IMR-90 (cell line): Measurements from ENCODE around the gene PPP1R10. TPM values are rescaled to one million over a fixed set of nuclear protein-coding genes. Genes with fewer than 3 reads are reported as not detected.

Experiments used
- ATAC-seq: fragments of 200-7000 bp; cut with Tn5 transposase; 2 replicates; pipeline ENCODE4 v1.9.1; 2020; ENCODE audit warnings: low read depth, mild to moderate bottlenecking, moderate library complexity
- BruUV-seq: library from RNA; stranded (reverse); fragments of 400-500 nt; replicated peaks from 2 replicates; lab custom pipeline; 2021; lab: Mats Ljungman, UMichigan
- CTCF ChIA-PET: fragments of 300-600 bp; formaldehyde crosslinking; extraction: SDS; loops from one replicate; lab custom pipeline; 2021; ENCODE audit warnings: antibody characterized with exemption; lab: Yijun Ruan, JAX
- POLR2A ChIA-PET: fragments of 300-600 bp; sonication (Branson Sonifier 250); formaldehyde crosslinking; loops from one replicate; lab custom pipeline; 2022; ENCODE audit warnings: antibody characterized with exemption; ENCODE audit not compliant: unreplicated experiment; lab: Charles Lee
- DNase-seq: peaks from one replicate; pipeline ENCODE4 v3.0.0; 2013
- H2AFZ ChIP-seq: replicated peaks from 2 replicates; pipeline ENCODE3; 2013; ENCODE audit warnings: low read length, mild to moderate bottlenecking; ENCODE audit not compliant: poor library complexity
- H2AK5ac ChIP-seq: 2 replicates; pipeline ENCODE4 v1.6.1; 2013; ENCODE audit warnings: low read depth, low read length, inconsistent platforms
- H2AK9ac ChIP-seq: replicated peaks from 2 replicates; pipeline ENCODE3; 2013; ENCODE audit warnings: mild to moderate bottlenecking, low read depth, low read length, moderate library complexity; ENCODE audit not compliant: poor library complexity
- H2BK120ac ChIP-seq: 2 replicates; pipeline ENCODE4 v1.6.1; 2013; ENCODE audit warnings: low read depth, low read length, inconsistent platforms
- H2BK15ac ChIP-seq: 3 replicates; pipeline ENCODE4 v1.6.1; 2013; ENCODE audit warnings: low read depth, low read length, inconsistent platforms
- H2BK20ac ChIP-seq: 2 replicates; pipeline ENCODE4 v1.6.1; 2013; ENCODE audit warnings: low read depth, mild to moderate bottlenecking, inconsistent platforms, low read length, moderate library complexity
- H2BK5ac ChIP-seq: 2 replicates; pipeline ENCODE4 v1.6.1; 2013; ENCODE audit warnings: mild to moderate bottlenecking, low read depth, low read length, inconsistent platforms; ENCODE audit not compliant: poor library complexity, severe bottlenecking
- H3K14ac ChIP-seq: replicated peaks from 2 replicates; pipeline ENCODE4 v1.6.1; 2013; ENCODE audit warnings: low read depth, low read length, inconsistent platforms
- H3K18ac ChIP-seq: 2 replicates; pipeline ENCODE4 v1.6.1; 2013; ENCODE audit warnings: low read depth, low read length, control low read depth
- H3K23ac ChIP-seq: 2 replicates; pipeline ENCODE4 v1.6.1; 2013; ENCODE audit warnings: low read depth, low read length, inconsistent platforms
- H3K27ac ChIP-seq: 2 replicates; pipeline ENCODE4 v1.5.1; 2013; ENCODE audit warnings: mild to moderate bottlenecking, control low read depth, low read length; ENCODE audit not compliant: insufficient read depth
- H3K27me3 ChIP-seq: 2 replicates; pipeline ENCODE4 v1.6.1; 2013; ENCODE audit warnings: low read length; ENCODE audit not compliant: control insufficient read depth, insufficient read depth
- H3K36me3 ChIP-seq: 2 replicates; pipeline ENCODE4 v1.6.1; 2013; ENCODE audit warnings: low read length, mixed read lengths; ENCODE audit not compliant: control insufficient read depth, insufficient read depth
- H3K4ac ChIP-seq: 2 replicates; pipeline ENCODE4 v1.6.1; 2013; ENCODE audit warnings: low read depth, low read length, inconsistent platforms
- H3K4me1 ChIP-seq: 2 replicates; pipeline ENCODE4 v1.6.1; 2013; ENCODE audit warnings: low read length, mixed read lengths; ENCODE audit not compliant: control insufficient read depth, insufficient read depth
- H3K4me2 ChIP-seq: 2 replicates; pipeline ENCODE4 v1.6.1; 2013; ENCODE audit warnings: low read depth, mild to moderate bottlenecking, control low read depth, low read length, moderate library complexity
- H3K4me3 ChIP-seq: 2 replicates; pipeline ENCODE4 v1.5.1; 2013; ENCODE audit warnings: low read depth, mild to moderate bottlenecking, control low read depth, low read length, moderate library complexity; ENCODE audit not compliant: insufficient read depth
- H3K56ac ChIP-seq: 2 replicates; pipeline ENCODE4 v1.6.1; 2013; ENCODE audit warnings: low read length, inconsistent platforms; ENCODE audit not compliant: insufficient read depth; ENCODE audit errors: extremely low read depth
- H3K79me1 ChIP-seq, 2 experiments: 2 replicates each; pipeline ENCODE4 v1.6.1; 2013; ENCODE audit warnings: low read length in 2 of 2, inconsistent platforms in 1 of 2, low read depth in 1 of 2
- H3K9ac ChIP-seq: 2 replicates; pipeline ENCODE4 v1.6.1; 2013; ENCODE audit warnings: low read depth, low read length, control low read depth
- H3K9me1 ChIP-seq: 2 replicates; pipeline ENCODE4 v1.6.1; 2013; ENCODE audit warnings: low read length, inconsistent platforms; ENCODE audit not compliant: insufficient read depth
- H3K9me3 ChIP-seq: 2 replicates; pipeline ENCODE4 v1.6.1; 2013; ENCODE audit warnings: low read length; ENCODE audit not compliant: control insufficient read depth, insufficient read depth
- H4K20me1 ChIP-seq: 2 replicates; pipeline ENCODE4 v1.6.1; 2013; ENCODE audit warnings: low read length, inconsistent platforms; ENCODE audit not compliant: insufficient read depth
- H4K5ac ChIP-seq: 2 replicates; pipeline ENCODE4 v1.6.1; 2013; ENCODE audit warnings: mild to moderate bottlenecking, low read depth, low read length, control low read depth
- H4K8ac ChIP-seq, 2 experiments: 2 replicates each; pipeline ENCODE4 v1.6.1; 2013; ENCODE audit warnings: low read depth in 2 of 2, low read length in 2 of 2, control low read depth in 1 of 2, inconsistent platforms in 1 of 2
- H4K91ac ChIP-seq: 2 replicates; pipeline ENCODE4 v1.6.1; 2013; ENCODE audit warnings: low read depth, low read length, inconsistent platforms; ENCODE audit not compliant: insufficient read depth
- BHLHE40 ChIP-seq: fragments of 150-350 bp; IDR thresholded peaks from 2 replicates; pipeline ENCODE4 v1.6.1; 2016; ENCODE audit warnings: mild to moderate bottlenecking, low read depth, low read length
- CHD1 ChIP-seq: IDR thresholded peaks from 2 replicates; pipeline ENCODE4 v1.6.1; 2012; ENCODE audit warnings: low read depth, low read length, improper control_type of control experiment
- ELK1 ChIP-seq: fragments of 150-350 bp; IDR thresholded peaks from 2 replicates; pipeline ENCODE4 v1.6.1; 2016; ENCODE audit warnings: low read depth, mild to moderate bottlenecking, low read length, moderate library complexity, borderline replicate concordance
- FOS ChIP-seq: fragments of 150-350 bp; IDR thresholded peaks from 2 replicates; pipeline ENCODE4 v1.6.1; 2016; ENCODE audit warnings: low read depth, low read length
- RCOR1 ChIP-seq: IDR thresholded peaks from 2 replicates; pipeline ENCODE4 v1.6.1; 2012; ENCODE audit warnings: mild to moderate bottlenecking, low read length, improper control_type of control experiment; ENCODE audit not compliant: insufficient replicate concordance
- WGBS, 2 experiments: methylation state at CpG; one replicate each; pipeline versions ENCODE4 v1.1.5 to v1.1.7; 2013; ENCODE audit warnings: missing lambda C conversion rate in 2 of 2; ENCODE audit not compliant: insufficient read length in 1 of 2; ENCODE audit errors: extremely low coverage in 2 of 2; 5-methylcytosine and 5-hydroxymethylcytosine counted together
- dilution Hi-C: fragments of 300-500 bp; cut with HindIII; formaldehyde crosslinking; loops from one replicate; pipeline ENCODE4 v1.14.3; 2018; ENCODE audit warnings: low sequenced_read_pairs; ENCODE audit not compliant: unreplicated experiment
- in situ Hi-C: fragments of 300-500 bp; cut with MboI; formaldehyde crosslinking; loops from 3 replicates; pipeline ENCODE4 v1.14.3; 2019; ENCODE audit warnings: low sequenced_read_pairs, inconsistent platforms, mixed read lengths
- intact Hi-C: fragments of 100-400 bp; cut with micrococcal nuclease; formaldehyde crosslinking; loops from 2 replicates; pipeline ENCODE4 v1.10.0; 2022
- polyA plus RNA-seq, 3 experiments: library from polyadenylated mRNA; depleted of rRNA; stranded (reverse); fragments of >200 nt; gene quantifications; 2 replicates each; pipeline ENCODE4 v1.2.3, GENCODE V29; 2012; ENCODE audit warnings: low replicate concordance in 1 of 3
- total RNA-seq: library from RNA; depleted of rRNA; stranded (reverse); fragments of >200 nt; gene quantifications from 2 replicates; pipeline ENCODE4 v1.2.3, GENCODE V29; 2012

The PPP1R10 gene
- total and polyA plus RNA-seq, 2 of the 4 experiments (the other 2 are of a cell fraction), result 18.8 to 21.2 TPM

- BruUV-seq, result no TSS peak
- H3K36me3 ChIP-seq, result peaks cover 16% of the 10 kb centered on the region
- H3K14ac ChIP-seq, result no peak overlapping the region
- no peak overlapping the region for H3K23ac ChIP-seq
- H4K91ac ChIP-seq, result no peak overlapping the region
- no peaks in the 10 kb centered on the region for H3K4me1 ChIP-seq
- no peak overlapping the region for H4K8ac ChIP-seq
- CTCF ChIA-PET, result interaction anchor here (0.5 kb wide), 1 partner anchor 11 kb away, joined by 5 read pairs; no protein-coding TSS in a partner anchor
- H3K18ac ChIP-seq, result no peak overlapping the region
- H2AK9ac ChIP-seq, result no peak overlapping the region
- no peak overlapping the region for H2AFZ ChIP-seq
- no peak overlapping the region for H4K5ac ChIP-seq
- H3K27ac ChIP-seq, result no peak overlapping the region
- no peak overlapping the region for H3K4me3 ChIP-seq
- TF ChIP-seq FOS (no peak), RCOR1 (no peak), ELK1 (no peak), CHD1 (no peak), BHLHE40 (no peak)
- no peaks in the 10 kb centered on the region for H3K9me3 ChIP-seq
- H3K9ac ChIP-seq, result no peak overlapping the region
- H3K9me1 ChIP-seq, result peaks cover 2% of the 10 kb centered on the region; the same call in 1 of the 2 replicates
- in situ Hi-C loops, result no loop called here
- DNase-seq (no peak), ATAC-seq (no peak)
- 100% methylated on average over 1 of the region's 1 CpG; no CpG with 5 or more reads in 1 of the 2 experiments for WGBS, 2 experiments
- H2BK15ac ChIP-seq, result no peak overlapping the region
- no peaks in the 10 kb centered on the region for H3K27me3 ChIP-seq
- no peak overlapping the region for H2BK20ac ChIP-seq
- intact Hi-C loops, result no loop called here
- H4K20me1 ChIP-seq, result peaks cover 8% of the 10 kb centered on the region; the same call in 1 of the 2 replicates
- POLR2A ChIA-PET, result no interaction called here
- no peak overlapping the region for H2BK120ac ChIP-seq
- no peak overlapping the region for H3K4ac ChIP-seq
- H3K56ac ChIP-seq, result no peak overlapping the region
- no peak overlapping the region for H2BK5ac ChIP-seq
- dilution Hi-C loops, result no loop called here
- no peak overlapping the region for H2AK5ac ChIP-seq
- peaks cover 4 to 36% of the 10 kb centered on the region in 2 experiments; a peak in 3 of 4 replicates for H3K79me1 ChIP-seq
- no peak overlapping the region for H3K4me2 ChIP-seq
Measured at GRCh38 chr6:30564114-30564513, 52.9 kb downstream of the PPP1R10 start.
